Transverse colon (tissue), 4 donors: ENCODE measurements around the gene ATP12A. TPM values are rescaled to one million over a fixed set of nuclear protein-coding genes. Genes with fewer than 3 reads are reported as not detected.
A peak's percentile ranks its signal among the peaks of the same experiment; 100 is the strongest.

Source experiments
- DNase-seq: peaks from one replicate; pipeline ENCODE4 v3.0.0-alpha.2; 2019
- H3K27ac ChIP-seq, 4 donors: fragments of 200-600 bp; sonication (generic); 2 replicates each; pipeline ENCODE4 v1.5.1; 2016 to 2018; ENCODE audit warnings: inconsistent platforms in 4 of 4
- H3K27me3 ChIP-seq: fragments of 200-600 bp; sonication (generic); 2 replicates; pipeline ENCODE4 v1.5.1; 2017; ENCODE audit warnings: inconsistent platforms
- H3K36me3 ChIP-seq, 4 donors: fragments of 200-600 bp; sonication (generic); 2 replicates each; pipeline ENCODE4 v1.5.1; 2017 to 2019; ENCODE audit warnings: inconsistent platforms in 4 of 4
- H3K4me1 ChIP-seq, 4 donors: fragments of 200-600 bp; sonication (generic); 2 replicates each; pipeline ENCODE4 v1.5.1; 2017 to 2020; ENCODE audit warnings: inconsistent platforms in 4 of 4
- H3K4me3 ChIP-seq, 4 donors: fragments of 200-600 bp; sonication (generic); 1 replicate in 1 of 4; 2 replicates in 3 of 4; pipeline versions ENCODE4 v1.5.1 to v1.6.1; 2017 to 2019; ENCODE audit warnings: inconsistent platforms in 4 of 4
- H3K9me3 ChIP-seq, 2 donors: fragments of 200-600 bp; sonication (generic); 2 replicates each; pipeline ENCODE4 v1.5.1; 2017 to 2019; ENCODE audit warnings: inconsistent platforms in 2 of 2
- CTCF ChIP-seq, 5 experiments: fragments of 200-600 bp in 3 of 5; fragments of 450-650 bp in 2 of 5; sonication (generic) in 3 of 5; IDR thresholded peaks; 1 replicate in 2 of 5; 2 replicates in 3 of 5; pipeline ENCODE4 v1.5.1; 2016 to 2017; ENCODE audit warnings: antibody characterized with exemption in 5 of 5, inconsistent platforms in 3 of 5, mild to moderate bottlenecking in 2 of 5, moderate library complexity in 1 of 5
- EP300 ChIP-seq: sonication (generic); formaldehyde crosslinking; IDR thresholded peaks from one replicate; pipeline ENCODE4 v1.6.1; 2017; ENCODE audit warnings: antibody characterized with exemption, low read depth
- POLR2A ChIP-seq: fragments of 450-650 bp; IDR thresholded peaks from one replicate; pipeline ENCODE4 v1.6.1; 2016; ENCODE audit warnings: antibody characterized with exemption, mild to moderate bottlenecking, moderate library complexity
- POLR2AphosphoS5 ChIP-seq, 3 donors: sonication (generic); formaldehyde crosslinking; IDR thresholded peaks; one replicate each; pipeline ENCODE4 v1.6.1; 2016; ENCODE audit warnings: antibody characterized with exemption in 3 of 3
- WGBS, 2 donors: methylation state at CpG; one replicate each; pipeline ENCODE4 v1.1.5; 2018; ENCODE audit warnings: low coverage in 1 of 2; 5-methylcytosine and 5-hydroxymethylcytosine counted together
- in situ Hi-C, 4 donors: fragments of 200-750 bp; cut with MboI; loops; one replicate each; pipeline versions ENCODE4 v1.15.0 to v1.15.1; 2017; ENCODE audit warnings: low sequenced_read_pairs in 3 of 4, low pct_ligation_motif_present in 1 of 4, low pct_unique_long_range_greater_than_20kb in 1 of 4
- intact Hi-C: fragments of 100-400 bp; cut with DNase I; formaldehyde crosslinking; loops from one replicate; pipeline ENCODE4 v1.15.1; 2023; ENCODE audit warnings: low total_unique reads
- total RNA-seq, 4 donors: library from RNA; depleted of rRNA; stranded (reverse); fragments of >200 nt; gene quantifications; one replicate each; pipeline ENCODE4 v1.1.0, GENCODE V29; 2016

ATP12A gene
- total RNA-seq, 4 donors from 2014 or later: 0.14 TPM; not detected in 3

GRCh38 chr13:24683351-24683750, 3.1 kb downstream of the ATP12A start:
- no peaks in the 10 kb centered on the region for H3K9me3 ChIP-seq
- H3K27me3 ChIP-seq: peaks cover 31% of the 10 kb centered on the region
- in situ Hi-C loops (loop anchor here in 1 of 4 donors (25.0 kb wide), 1 partner anchor 304 kb away; no protein-coding TSS in a partner anchor), intact Hi-C loops (no loop called here)
- no peaks in the 10 kb centered on the region for H3K36me3 ChIP-seq
- no peak for DNase-seq
- WGBS, 2 donors: 54 to 66% methylated on average over 3 to 5 of the region's 5 CpGs
- no peak overlapping the region for H3K27ac ChIP-seq
- H3K4me1 ChIP-seq: peaks cover 0 to 15% (median 11%) of the 10 kb centered on the region in 4 donors
- TF ChIP-seq POLR2A (no peak), CTCF (IDR thresholded peaks at IDR 0.05) (no peak), EP300 (no peak), POLR2AphosphoS5 (IDR thresholded peaks at IDR 0.05) (no peak)
- H3K4me3 ChIP-seq: no peak overlapping the region

- intact Hi-C loops: no loop called here
- Histone ChIP-seq H3K4me1 (peaks cover 0 to 15% (median 11%) of the 10 kb centered on the region in 4 donors), H3K27ac (no peak overlapping the region), H3K27me3 (peaks cover 31% of the 10 kb centered on the region), H3K36me3 (no peaks in the 10 kb centered on the region), H3K9me3 (no peaks in the 10 kb centered on the region), H3K4me3 (no peak overlapping the region)
- DNase-seq: peak; percentile 72
- in situ Hi-C loops: loop anchor here in 1 of 4 donors (25.0 kb wide), 1 partner anchor 303 kb away; no protein-coding TSS in a partner anchor
- WGBS, 2 donors: 0 to 10% methylated on average over 2 to 4 of the region's 4 CpGs
- TF ChIP-seq CTCF (IDR thresholded peaks at IDR 0.05) (peak; percentile 67 to 87 (median 78)), POLR2AphosphoS5 (IDR thresholded peaks at IDR 0.05) (no peak)
Measured at GRCh38 chr13:24683838-24684599, 3.8 kb downstream of the ATP12A start.

- no peaks in the 10 kb centered on the region for H3K9me3 ChIP-seq
- H3K27ac ChIP-seq: no peak overlapping the region
- TF ChIP-seq CTCF (IDR thresholded peaks at IDR 0.05) (no peak), POLR2A (no peak), POLR2AphosphoS5 (IDR thresholded peaks at IDR 0.05) (no peak), EP300 (no peak)
- no peak for DNase-seq
- intact Hi-C loops: no loop called here
- peaks cover 31% of the 10 kb centered on the region for H3K27me3 ChIP-seq
- peaks cover 0 to 15% (median 11%) of the 10 kb centered on the region in 4 donors for H3K4me1 ChIP-seq
- in situ Hi-C loops: loop anchor here in 1 of 4 donors (25.0 kb wide), 1 partner anchor 303 kb away; no protein-coding TSS in a partner anchor
- no peak overlapping the region for H3K4me3 ChIP-seq
- 44% methylated on average over 4 of the region's 4 CpGs; no CpG with 5 or more reads in 1 of the 2 donors for WGBS, 2 donors
- H3K36me3 ChIP-seq: no peaks in the 10 kb centered on the region
Measured at GRCh38 chr13:24684600-24684998, 4.4 kb downstream of the ATP12A start.

GRCh38 chr13:24685314-24685713, 5.1 kb downstream of the ATP12A start:
- in situ Hi-C loops (loop anchor here in 1 of 4 donors (25.0 kb wide), 1 partner anchor 302 kb away; no protein-coding TSS in a partner anchor), intact Hi-C loops (no loop called here)
- Histone ChIP-seq H3K36me3 (no peaks in the 10 kb centered on the region), H3K9me3 (no peaks in the 10 kb centered on the region), H3K27me3 (peaks cover 23% of the 10 kb centered on the region), H3K4me3 (no peak overlapping the region), H3K27ac (no peak overlapping the region), H3K4me1 (peaks cover 0 to 10% (median 6%) of the 10 kb centered on the region in 4 donors)
- WGBS, 2 donors: 82% methylated on average over 6 of the region's 6 CpGs; no CpG with 5 or more reads in 1 of the 2 donors
- TF ChIP-seq CTCF (IDR thresholded peaks at IDR 0.05) (no peak), POLR2AphosphoS5 (IDR thresholded peaks at IDR 0.05) (no peak), POLR2A (no peak), EP300 (no peak)
- no peak for DNase-seq
